OCI-LY1 (cell line): ENCODE data around the gene MEI1.

Experiments
- EZH2 ChIP-seq: fragments of 200-600 bp; sonication (generic), shearing (Covaris generic); IDR thresholded peaks from 2 replicates; pipeline ENCODE4 v1.8.0; 2017; ENCODE audit warnings: borderline replicate concordance, mixed run types, mild to moderate bottlenecking, antibody characterized with exemption, low read length, moderate library complexity, mixed read lengths
- TF ChIP-seq, protein P1 (sequence below): fragments of 200-600 bp; sonication (generic), shearing (Covaris generic); IDR thresholded peaks from 2 replicates; pipeline ENCODE4 v1.5.1; 2017; ENCODE audit warnings: mild to moderate bottlenecking, antibody characterized with exemption, low read length, moderate library complexity, mixed read lengths

- TF ChIP-seq, protein P1, sequence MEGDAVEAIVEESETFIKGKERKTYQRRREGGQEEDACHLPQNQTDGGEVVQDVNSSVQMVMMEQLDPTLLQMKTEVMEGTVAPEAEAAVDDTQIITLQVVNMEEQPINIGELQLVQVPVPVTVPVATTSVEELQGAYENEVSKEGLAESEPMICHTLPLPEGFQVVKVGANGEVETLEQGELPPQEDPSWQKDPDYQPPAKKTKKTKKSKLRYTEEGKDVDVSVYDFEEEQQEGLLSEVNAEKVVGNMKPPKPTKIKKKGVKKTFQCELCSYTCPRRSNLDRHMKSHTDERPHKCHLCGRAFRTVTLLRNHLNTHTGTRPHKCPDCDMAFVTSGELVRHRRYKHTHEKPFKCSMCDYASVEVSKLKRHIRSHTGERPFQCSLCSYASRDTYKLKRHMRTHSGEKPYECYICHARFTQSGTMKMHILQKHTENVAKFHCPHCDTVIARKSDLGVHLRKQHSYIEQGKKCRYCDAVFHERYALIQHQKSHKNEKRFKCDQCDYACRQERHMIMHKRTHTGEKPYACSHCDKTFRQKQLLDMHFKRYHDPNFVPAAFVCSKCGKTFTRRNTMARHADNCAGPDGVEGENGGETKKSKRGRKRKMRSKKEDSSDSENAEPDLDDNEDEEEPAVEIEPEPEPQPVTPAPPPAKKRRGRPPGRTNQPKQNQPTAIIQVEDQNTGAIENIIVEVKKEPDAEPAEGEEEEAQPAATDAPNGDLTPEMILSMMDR = no peak
- no peak for TF ChIP-seq EZH2
Observed at GRCh38 chr22:41775338-41775737, 76.0 kb downstream of the MEI1 start.
